Measurements from ENCODE around the gene MAPK11.

GRCh38 chr22:50218153-50218995 lies 51.8 kb downstream of the MAPK11 start:
- TF ChIP-seq CTCF (conservative IDR thresholded peaks at IDR 0.05): no peak
- TF ChIP-seq EZH2 (IDR thresholded peaks at IDR 0.05; ENCODE audit: low read depth): no peak

Data from PC-9 (cell line).